DND-41 (cell line): Measurements from ENCODE around the gene RAB14.

Experiments used
- ATAC-seq: fragments of 200-7000 bp; cut with Tn5 transposase; 3 replicates; pipeline ENCODE4 v1.9.1; 2021; ENCODE audit warnings: low read depth; ENCODE audit not compliant: insufficient read depth
- DNase-seq: peaks from one replicate; pipeline ENCODE4 v3.0.0-alpha.2; 2020
- H2AFZ ChIP-seq: 2 replicates; pipeline ENCODE4 v1.6.0; 2012; ENCODE audit warnings: low read depth, low read length
- H3K27ac ChIP-seq: 2 replicates; pipeline ENCODE4 v1.5.1; 2012; ENCODE audit warnings: low read length, inconsistent platforms
- H3K27me3 ChIP-seq: fragments of 200-600 bp; sonication (generic); 2 replicates; pipeline ENCODE4 v1.6.0; 2012; ENCODE audit warnings: low read length, mild to moderate bottlenecking, inconsistent platforms; ENCODE audit not compliant: insufficient read depth, poor library complexity
- H3K36me3 ChIP-seq: 2 replicates; pipeline ENCODE4 v1.5.1; 2012; ENCODE audit warnings: low read length, inconsistent platforms; ENCODE audit not compliant: insufficient read depth
- H3K4me1 ChIP-seq: 2 replicates; pipeline ENCODE4 v1.5.1; 2012; ENCODE audit warnings: mild to moderate bottlenecking, low read length; ENCODE audit not compliant: insufficient read depth
- H3K4me2 ChIP-seq: 2 replicates; pipeline ENCODE4 v1.6.0; 2012; ENCODE audit warnings: mild to moderate bottlenecking, moderate library complexity, low read length, inconsistent platforms; ENCODE audit not compliant: insufficient read depth
- H3K4me3 ChIP-seq, 2 experiments: fragments of 200-600 bp in 1 of 2; shearing (Covaris generic) in 1 of 2; 2 replicates each; pipeline ENCODE4 v1.5.1; 2012 to 2016; ENCODE audit warnings: inconsistent platforms in 2 of 2, low read length in 2 of 2, mild to moderate bottlenecking in 2 of 2, low read depth in 1 of 2, moderate library complexity in 1 of 2
- H3K79me2 ChIP-seq: 2 replicates; pipeline ENCODE4 v1.6.0; 2012; ENCODE audit warnings: low read length, inconsistent platforms; ENCODE audit not compliant: insufficient read depth
- H3K9ac ChIP-seq: 2 replicates; pipeline ENCODE4 v1.6.0; 2012; ENCODE audit warnings: low read depth, mild to moderate bottlenecking, inconsistent platforms, low read length, moderate library complexity
- H3K9me3 ChIP-seq: 2 replicates; pipeline ENCODE4 v1.5.1; 2012; ENCODE audit warnings: low read length, moderate library complexity, mild to moderate bottlenecking, inconsistent platforms; ENCODE audit not compliant: insufficient read depth, severe bottlenecking
- H4K20me1 ChIP-seq: 2 replicates; pipeline ENCODE4 v1.6.0; 2012; ENCODE audit warnings: low read length; ENCODE audit not compliant: insufficient read depth
- EZH2 ChIP-seq: IDR thresholded peaks from 3 replicates; pipeline ENCODE4 v1.6.1; 2012; ENCODE audit warnings: borderline replicate concordance, low read depth, mild to moderate bottlenecking, moderate library complexity, low read length, inconsistent platforms; ENCODE audit not compliant: severe bottlenecking
- TF ChIP-seq, protein P1 (sequence below): IDR thresholded peaks from 2 replicates; pipeline ENCODE4 v1.5.1; 2012; ENCODE audit warnings: borderline replicate concordance, low read length, moderate library complexity, mild to moderate bottlenecking; ENCODE audit not compliant: poor library complexity, severe bottlenecking; ENCODE audit errors: extremely low read depth

Gene RAB14

DNA sequence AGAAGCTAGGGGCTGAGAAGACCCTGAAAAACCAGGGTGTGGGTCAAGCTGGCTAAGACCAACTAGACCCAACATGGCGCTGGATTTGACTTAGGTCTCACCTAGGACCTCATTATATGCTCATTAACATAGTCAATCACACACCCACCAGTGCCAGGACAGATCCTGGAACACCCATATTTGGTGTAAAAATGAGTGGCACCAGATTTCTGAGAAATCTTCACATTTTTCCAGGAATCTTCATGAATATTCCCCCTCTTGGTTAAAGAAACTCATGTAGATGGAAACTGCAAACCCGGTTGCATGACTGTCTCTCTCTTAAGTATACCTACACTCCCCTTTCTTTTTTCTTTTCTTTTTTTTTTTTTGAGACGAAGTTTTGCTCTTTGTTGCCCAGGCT lies 17.9 kb upstream of the RAB14 start:
- Histone ChIP-seq H3K9me3 (no peaks in the 10 kb centered on the region), H3K27ac (no peak overlapping the region), H3K4me1 (no peaks in the 10 kb centered on the region), H4K20me1 (no peaks in the 10 kb centered on the region), H3K4me3 (no peak overlapping the region), H3K36me3 (no peaks in the 10 kb centered on the region), H2AFZ (no peak overlapping the region), H3K27me3 (no peaks in the 10 kb centered on the region), H3K4me2 (no peak overlapping the region), H3K79me2 (no peaks in the 10 kb centered on the region), H3K9ac (no peak overlapping the region)
- no peak for TF ChIP-seq EZH2
- TF ChIP-seq, protein P1, sequence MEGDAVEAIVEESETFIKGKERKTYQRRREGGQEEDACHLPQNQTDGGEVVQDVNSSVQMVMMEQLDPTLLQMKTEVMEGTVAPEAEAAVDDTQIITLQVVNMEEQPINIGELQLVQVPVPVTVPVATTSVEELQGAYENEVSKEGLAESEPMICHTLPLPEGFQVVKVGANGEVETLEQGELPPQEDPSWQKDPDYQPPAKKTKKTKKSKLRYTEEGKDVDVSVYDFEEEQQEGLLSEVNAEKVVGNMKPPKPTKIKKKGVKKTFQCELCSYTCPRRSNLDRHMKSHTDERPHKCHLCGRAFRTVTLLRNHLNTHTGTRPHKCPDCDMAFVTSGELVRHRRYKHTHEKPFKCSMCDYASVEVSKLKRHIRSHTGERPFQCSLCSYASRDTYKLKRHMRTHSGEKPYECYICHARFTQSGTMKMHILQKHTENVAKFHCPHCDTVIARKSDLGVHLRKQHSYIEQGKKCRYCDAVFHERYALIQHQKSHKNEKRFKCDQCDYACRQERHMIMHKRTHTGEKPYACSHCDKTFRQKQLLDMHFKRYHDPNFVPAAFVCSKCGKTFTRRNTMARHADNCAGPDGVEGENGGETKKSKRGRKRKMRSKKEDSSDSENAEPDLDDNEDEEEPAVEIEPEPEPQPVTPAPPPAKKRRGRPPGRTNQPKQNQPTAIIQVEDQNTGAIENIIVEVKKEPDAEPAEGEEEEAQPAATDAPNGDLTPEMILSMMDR = no peak
- ATAC-seq (no peak), DNase-seq (no peak)

DNA sequence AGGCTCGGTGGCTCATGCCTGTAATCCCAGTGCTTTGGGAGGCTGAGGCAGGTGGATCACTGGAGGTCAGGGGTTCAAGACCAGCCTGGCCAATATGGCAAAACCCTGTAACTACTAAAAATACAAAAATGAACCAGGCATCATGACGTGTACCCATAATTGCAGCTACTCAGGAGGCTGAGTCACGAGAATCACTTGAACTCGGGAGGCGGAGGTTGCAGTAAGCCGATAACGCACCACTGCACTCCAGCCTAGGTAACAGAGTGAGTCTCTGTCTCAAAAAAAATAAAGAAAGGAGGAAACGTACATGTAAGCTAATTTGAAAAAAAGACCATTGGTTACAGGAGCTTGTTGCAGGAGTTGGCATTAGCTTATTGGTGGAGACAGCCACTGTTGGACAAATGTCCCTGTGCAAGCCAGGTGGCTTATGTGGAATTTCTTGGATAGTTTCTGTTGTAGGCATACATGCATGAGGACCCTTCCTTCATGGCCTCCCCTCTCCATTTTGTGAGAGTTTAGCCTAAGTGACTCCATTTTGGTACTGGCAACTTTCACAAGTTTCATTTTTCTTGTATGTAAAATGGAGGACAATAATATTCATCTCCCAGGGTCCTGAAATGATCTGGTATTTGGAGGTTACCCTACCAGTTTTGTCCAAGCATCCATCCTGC lies 16.8 kb upstream of the RAB14 start:
- Histone ChIP-seq H3K4me3 (no peak overlapping the region), H3K36me3 (no peaks in the 10 kb centered on the region), H3K9ac (no peak overlapping the region), H3K9me3 (no peaks in the 10 kb centered on the region), H4K20me1 (no peaks in the 10 kb centered on the region), H3K4me1 (no peaks in the 10 kb centered on the region), H3K27ac (no peak overlapping the region), H3K79me2 (no peaks in the 10 kb centered on the region), H3K27me3 (no peaks in the 10 kb centered on the region), H3K4me2 (no peak overlapping the region), H2AFZ (no peak overlapping the region)
- TF ChIP-seq EZH2 = no peak
- TF ChIP-seq, protein P1 = no peak
- ATAC-seq = no peak
- DNase-seq = no peak

DNA sequence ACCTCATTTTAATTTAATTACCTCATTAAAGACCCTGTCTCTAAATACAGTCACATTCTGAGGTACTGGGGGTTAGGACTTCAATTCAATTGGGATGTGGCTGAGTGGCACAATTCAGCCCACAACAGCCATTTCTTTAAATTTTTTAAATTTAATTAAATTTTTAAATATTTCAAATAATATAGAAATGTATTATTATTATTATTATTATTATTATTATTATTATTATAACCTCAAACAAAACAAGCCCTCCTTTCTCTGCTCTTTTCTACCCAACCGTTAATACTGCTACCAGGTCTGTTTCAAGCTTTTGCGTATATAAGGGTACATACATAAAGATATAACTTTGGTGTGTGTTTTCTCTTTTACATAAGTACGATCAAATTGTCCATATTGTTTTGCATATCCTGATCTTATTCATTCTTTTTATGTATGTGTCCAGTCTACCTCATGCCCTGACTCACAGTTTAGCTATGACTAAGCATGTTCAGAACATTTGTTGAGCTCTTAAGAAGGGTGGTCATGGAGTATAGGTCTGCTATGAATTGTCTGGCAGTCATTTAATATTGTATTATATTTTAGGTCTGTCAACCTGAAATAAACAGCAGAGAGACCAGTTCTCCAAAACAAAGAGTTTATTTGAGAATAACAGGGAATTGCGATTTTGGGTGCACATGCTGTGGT lies 16.1 kb upstream of the RAB14 start:
- DNase-seq (no peak), ATAC-seq (no peak)
- H3K4me1 ChIP-seq = no peaks in the 10 kb centered on the region
- TF ChIP-seq EZH2 = no peak
- TF ChIP-seq, protein P1 = no peak
- H4K20me1 ChIP-seq = no peaks in the 10 kb centered on the region
- H3K4me3 ChIP-seq = no peak overlapping the region
- H3K9ac ChIP-seq = no peak overlapping the region
- no peak overlapping the region for H2AFZ ChIP-seq
- no peaks in the 10 kb centered on the region for H3K36me3 ChIP-seq
- no peaks in the 10 kb centered on the region for H3K9me3 ChIP-seq
- H3K4me2 ChIP-seq = no peak overlapping the region
- H3K27ac ChIP-seq = no peak overlapping the region
- H3K79me2 ChIP-seq = no peaks in the 10 kb centered on the region
- H3K27me3 ChIP-seq = no peaks in the 10 kb centered on the region
